GM12801 (cell line): Measurements from ENCODE around the gene DENND1A.

Experiments
- TF ChIP-seq, protein P1 (sequence below): IDR thresholded peaks from one replicate; pipeline ENCODE4 v1.5.1; 2011; ENCODE audit warnings: control low read depth; ENCODE audit not compliant: insufficient read length; ENCODE audit errors: extremely low read depth

DENND1A gene

DNA sequence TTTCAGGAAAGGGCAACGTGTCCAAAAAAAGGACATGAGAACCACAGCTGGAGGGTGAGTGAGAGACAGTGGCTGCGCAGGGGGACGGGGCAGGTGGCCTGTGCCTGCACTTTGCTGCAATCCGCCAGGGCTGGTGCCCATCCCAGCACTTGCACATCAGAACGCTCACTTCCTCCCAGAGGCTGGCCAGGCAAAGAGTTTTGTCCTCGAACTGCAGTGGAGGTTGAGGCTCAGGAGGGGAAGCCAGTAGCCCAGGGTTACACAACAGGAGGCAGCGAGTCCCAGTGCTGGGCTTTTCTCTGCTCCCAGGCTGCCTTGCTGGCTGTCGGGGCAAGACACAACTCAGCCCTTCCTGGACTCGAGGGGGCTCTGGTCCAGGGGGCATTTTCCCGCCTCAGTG, 540.9 kb downstream of the DENND1A start:
- TF ChIP-seq, protein P1, sequence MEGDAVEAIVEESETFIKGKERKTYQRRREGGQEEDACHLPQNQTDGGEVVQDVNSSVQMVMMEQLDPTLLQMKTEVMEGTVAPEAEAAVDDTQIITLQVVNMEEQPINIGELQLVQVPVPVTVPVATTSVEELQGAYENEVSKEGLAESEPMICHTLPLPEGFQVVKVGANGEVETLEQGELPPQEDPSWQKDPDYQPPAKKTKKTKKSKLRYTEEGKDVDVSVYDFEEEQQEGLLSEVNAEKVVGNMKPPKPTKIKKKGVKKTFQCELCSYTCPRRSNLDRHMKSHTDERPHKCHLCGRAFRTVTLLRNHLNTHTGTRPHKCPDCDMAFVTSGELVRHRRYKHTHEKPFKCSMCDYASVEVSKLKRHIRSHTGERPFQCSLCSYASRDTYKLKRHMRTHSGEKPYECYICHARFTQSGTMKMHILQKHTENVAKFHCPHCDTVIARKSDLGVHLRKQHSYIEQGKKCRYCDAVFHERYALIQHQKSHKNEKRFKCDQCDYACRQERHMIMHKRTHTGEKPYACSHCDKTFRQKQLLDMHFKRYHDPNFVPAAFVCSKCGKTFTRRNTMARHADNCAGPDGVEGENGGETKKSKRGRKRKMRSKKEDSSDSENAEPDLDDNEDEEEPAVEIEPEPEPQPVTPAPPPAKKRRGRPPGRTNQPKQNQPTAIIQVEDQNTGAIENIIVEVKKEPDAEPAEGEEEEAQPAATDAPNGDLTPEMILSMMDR = no peak

DNA sequence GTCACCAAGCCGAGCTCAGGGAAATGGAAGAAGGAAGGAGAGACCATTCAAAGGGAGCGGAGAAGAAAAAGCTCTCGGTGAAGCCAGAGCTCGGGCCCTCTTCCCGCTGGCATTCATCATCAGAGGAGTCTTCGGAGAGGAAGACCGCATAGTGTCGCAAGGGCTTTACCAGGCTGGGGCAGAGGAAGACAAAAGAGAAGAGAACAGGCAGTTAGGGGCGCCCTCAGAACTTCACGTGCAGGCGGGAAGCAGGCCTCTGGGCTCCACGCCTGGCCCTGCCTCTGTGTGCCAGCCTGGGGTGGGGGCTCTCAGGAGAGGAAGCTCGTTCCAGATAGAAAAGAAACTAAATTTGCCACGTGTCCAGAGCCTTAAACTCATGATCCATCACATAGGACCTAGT, 542.2 kb downstream of the DENND1A start:
- TF ChIP-seq, protein P1 = no peak

DNA sequence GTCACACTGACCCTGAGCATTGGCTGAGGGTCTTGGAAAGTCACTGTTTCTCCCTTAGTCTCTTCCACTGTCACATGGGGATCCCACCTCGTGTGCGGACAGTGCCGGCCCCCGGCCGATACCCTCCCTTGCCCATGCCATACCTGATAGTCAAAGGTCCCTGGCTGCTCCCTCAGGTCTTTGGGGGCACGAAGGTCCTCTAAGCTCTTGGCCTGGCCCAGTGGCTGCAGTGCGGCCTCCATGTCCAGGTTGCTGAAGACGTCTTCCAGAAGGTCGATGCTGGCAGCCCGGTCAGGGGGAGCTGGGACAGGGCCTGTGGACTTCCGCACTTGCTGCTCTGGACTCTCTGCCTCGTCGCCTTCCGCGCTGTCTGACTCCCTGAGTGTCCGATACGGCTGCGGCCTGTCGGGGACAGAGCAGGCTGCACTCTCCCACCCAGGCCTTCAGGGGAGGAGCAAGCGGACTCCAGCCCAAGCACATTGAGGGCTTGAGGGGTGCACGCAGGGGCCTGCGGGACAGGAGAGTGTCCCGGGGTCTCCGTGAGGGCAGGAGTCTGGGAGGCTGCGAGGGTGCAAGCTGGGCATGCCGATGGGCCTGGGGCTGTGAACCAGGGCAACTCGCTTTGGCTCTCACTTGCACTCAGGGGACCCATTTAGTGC, 546.3 kb downstream of the DENND1A start:
- TF ChIP-seq, protein P1 = no peak

DNA sequence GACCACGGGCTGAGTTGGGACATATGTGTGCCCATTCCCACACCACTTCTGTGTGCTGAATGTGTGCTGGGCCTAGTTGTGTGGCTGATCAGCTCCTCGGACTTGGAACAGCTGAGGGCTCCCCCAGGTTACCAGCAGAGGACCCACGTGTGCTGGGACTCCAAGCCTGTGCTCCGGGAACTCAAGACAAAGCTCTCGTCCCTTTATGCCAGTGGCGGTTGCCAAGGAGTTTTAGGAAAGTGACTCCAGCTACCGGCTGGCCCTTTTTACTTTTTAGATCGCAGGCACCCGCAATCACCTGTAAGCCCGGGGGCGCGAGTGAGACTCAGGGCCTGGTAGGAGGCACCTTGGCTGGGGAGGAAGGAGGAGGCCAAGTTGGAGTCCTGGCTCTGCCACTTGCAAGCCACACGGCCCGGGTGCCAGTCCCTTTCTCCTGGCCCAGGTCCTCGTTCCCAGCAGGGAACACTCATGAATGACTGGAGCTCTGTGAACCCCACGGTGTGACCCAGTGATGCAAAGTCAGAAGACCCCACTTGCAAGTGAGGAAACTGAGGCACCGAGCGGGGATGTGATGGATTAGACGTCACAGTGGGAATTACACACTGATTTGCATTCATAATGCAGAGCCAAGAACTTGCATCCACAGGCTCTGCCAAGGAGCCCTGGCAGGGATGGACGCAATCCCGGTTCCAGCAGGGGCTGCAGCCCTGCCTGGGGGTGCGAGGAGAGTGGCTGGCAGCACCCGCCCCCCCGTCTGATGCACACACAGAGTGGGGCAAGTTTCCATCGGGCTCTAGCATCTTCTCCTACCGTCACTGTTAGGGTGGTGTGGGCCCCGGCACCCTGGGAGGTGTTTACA, 547.0 kb downstream of the DENND1A start:
- TF ChIP-seq, protein P1 = no peak

DNA sequence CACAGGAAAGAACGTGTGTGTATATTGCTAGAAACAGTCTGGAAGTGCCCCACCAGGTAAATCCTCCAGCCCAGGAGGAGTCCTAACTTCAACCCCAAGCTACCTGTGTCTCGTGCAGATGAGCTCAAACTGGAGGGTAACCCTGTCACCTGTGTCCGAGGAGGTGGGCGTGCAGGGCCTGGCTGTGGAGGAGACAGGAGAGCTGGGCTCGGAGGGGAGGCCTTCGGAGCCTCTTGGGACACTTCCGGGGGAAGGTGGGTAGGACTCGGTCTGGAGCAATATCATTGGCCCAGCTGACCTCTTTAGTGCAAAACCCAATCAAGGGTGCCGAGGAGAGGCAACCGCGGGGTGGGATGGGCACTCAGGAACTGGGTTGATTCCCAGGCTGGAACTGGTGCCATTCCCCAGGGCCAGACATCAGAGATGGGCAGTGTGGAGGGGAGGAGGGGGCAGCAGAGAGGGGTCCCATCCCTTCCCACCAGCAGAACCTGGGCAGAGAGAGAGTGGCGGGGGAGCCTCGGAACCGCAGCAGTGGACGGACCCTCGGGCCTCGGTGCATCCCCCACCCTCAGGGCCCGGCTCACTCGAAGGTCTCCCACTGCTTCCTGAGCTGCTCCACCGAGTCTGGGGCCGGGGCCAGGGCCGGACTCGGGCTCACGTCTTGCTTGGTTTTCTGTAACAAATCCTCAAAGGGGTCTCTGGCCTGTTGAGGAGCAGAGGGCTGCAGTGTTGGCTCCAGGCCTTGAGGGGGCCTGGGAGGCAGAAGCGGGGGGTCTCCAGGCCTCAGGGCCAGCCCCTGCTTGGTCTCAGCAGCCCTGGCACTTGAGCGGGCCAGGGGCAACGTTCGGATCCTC, 548.8 kb downstream of the DENND1A start:
- TF ChIP-seq, protein P1 = no peak

DNA sequence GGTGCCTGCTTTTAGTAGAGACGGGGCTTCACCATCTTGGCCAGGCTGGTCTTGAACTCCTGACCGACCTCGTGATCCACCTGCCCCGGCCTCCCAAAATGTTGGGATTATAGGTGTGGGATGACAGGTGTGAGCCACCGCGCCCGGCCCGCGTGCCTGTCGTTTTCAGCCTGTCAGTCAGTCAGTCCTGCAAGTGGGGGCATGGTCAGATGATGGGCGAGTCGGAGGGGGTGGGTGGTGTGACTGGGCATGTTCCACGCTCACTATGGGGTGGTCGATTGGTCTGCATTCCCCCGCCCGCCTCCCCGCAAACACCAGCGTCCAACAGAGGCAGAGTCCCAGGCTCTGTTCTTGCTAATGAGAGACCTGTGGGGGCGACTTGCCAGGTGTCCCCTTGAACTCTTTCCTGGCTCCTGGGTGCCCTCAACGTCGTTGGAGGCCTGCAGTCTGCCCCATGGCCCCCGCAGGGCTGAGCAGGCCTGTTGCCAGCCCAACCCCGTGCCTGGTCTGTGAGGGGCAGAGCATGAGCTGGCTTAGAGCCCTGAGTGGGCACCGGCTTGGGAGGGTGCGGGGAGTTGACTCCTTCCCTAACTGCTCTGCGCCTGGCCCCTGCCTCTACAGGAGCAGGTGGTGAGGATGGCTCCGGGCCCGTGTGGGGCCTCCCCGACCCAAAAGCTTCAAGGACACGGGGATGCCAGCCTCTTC, 550.8 kb downstream of the DENND1A start:
- TF ChIP-seq, protein P1 = no peak
